ENCODE data around the gene HRH1. TPM values are rescaled to one million over a fixed set of nuclear protein-coding genes. Genes with fewer than 3 reads are reported as not detected.
A peak's percentile ranks its signal among the peaks of the same experiment; 100 is the strongest.

HRH1 gene
- total and polyA plus RNA-seq, 4 donors = 2.3 to 8.3 (median 4.6) TPM

- 37 to 40% methylated on average over 8 of the region's 8 CpGs for WGBS, 2 donors
- Histone ChIP-seq H3K36me3 (ENCODE audit: control insufficient read depth in 4 of 4, insufficient read depth in 4 of 4, low read length in 4 of 4) (peaks cover 0 to 2% (median 0%) of the 10 kb centered on the region in 4 donors), H3K4me1 (ENCODE audit: control insufficient read depth in 5 of 5, insufficient read depth in 5 of 5, low read length in 5 of 5) (peaks cover 0 to 5% (median 0%) of the 10 kb centered on the region in 5 donors), H3K27me3 (ENCODE audit: control insufficient read depth in 3 of 3, insufficient read depth in 3 of 3, low read length in 2 of 3) (no peaks in the 10 kb centered on the region), H3K27ac (ENCODE audit: low read depth in 1 of 2, low read length in 1 of 2) (no peak overlapping the region), H3K9me3 (ENCODE audit: control insufficient read depth in 4 of 4, insufficient read depth in 3 of 4, low read length in 3 of 4) (peaks cover 0 to 3% (median 0%) of the 10 kb centered on the region in 4 donors), H3K4me3 (no peak overlapping the region), H3K9ac (ENCODE audit: insufficient read depth in 1 of 2, low read length in 2 of 2) (no peak overlapping the region)
- ATAC-seq (ENCODE audit: insufficient read depth, low FRiP score) = peak; percentile 58
- TF ChIP-seq CTCF (IDR thresholded peaks at IDR 0.05; ENCODE audit: control extremely low read depth, extremely low read depth) = peak; percentile 37
- peak; percentile 13 to 46 (median 39) for DNase-seq
These were observed 82.5 kb downstream of the HRH1 start for GRCh38 chr3:11236588-11237461.

- no peak overlapping the region for H3K4me3 ChIP-seq
- H3K4me1 ChIP-seq (ENCODE audit: control insufficient read depth in 5 of 5, insufficient read depth in 5 of 5, low read length in 5 of 5) = peaks cover 0 to 5% (median 0%) of the 10 kb centered on the region in 5 donors
- peaks cover 0 to 3% (median 0%) of the 10 kb centered on the region in 4 donors for H3K9me3 ChIP-seq (ENCODE audit: control insufficient read depth in 4 of 4, insufficient read depth in 3 of 4, low read length in 3 of 4)
- no peaks in the 10 kb centered on the region for H3K27me3 ChIP-seq (ENCODE audit: control insufficient read depth in 3 of 3, insufficient read depth in 3 of 3, low read length in 2 of 3)
- DNase-seq (no peak), ATAC-seq (ENCODE audit: insufficient read depth, low FRiP score) (no peak)
- H3K27ac ChIP-seq (ENCODE audit: low read depth in 1 of 2, low read length in 1 of 2) = no peak overlapping the region
- WGBS, 2 donors = 77 to 84% methylated on average over 3 of the region's 3 CpGs
- H3K9ac ChIP-seq (ENCODE audit: insufficient read depth in 1 of 2, low read length in 2 of 2) = no peak overlapping the region
- peaks cover 0 to 2% (median 0%) of the 10 kb centered on the region in 4 donors for H3K36me3 ChIP-seq (ENCODE audit: control insufficient read depth in 4 of 4, insufficient read depth in 4 of 4, low read length in 4 of 4)
- TF ChIP-seq CTCF (IDR thresholded peaks at IDR 0.05; ENCODE audit: control extremely low read depth, extremely low read depth) = no peak
These were observed 83.8 kb downstream of the HRH1 start for GRCh38 chr3:11238060-11238459.

GRCh38 chr3:11238880-11239279 lies 84.6 kb downstream of the HRH1 start:
- H3K9ac ChIP-seq (ENCODE audit: insufficient read depth in 1 of 2, low read length in 2 of 2) = no peak overlapping the region

More at GRCh38 chr3:11238880-11239279, 84.6 kb downstream of the HRH1 start:
- no peak for TF ChIP-seq CTCF (IDR thresholded peaks at IDR 0.05; ENCODE audit: control extremely low read depth, extremely low read depth)
- Histone ChIP-seq H3K27ac (ENCODE audit: low read depth in 1 of 2, low read length in 1 of 2) (no peak overlapping the region), H3K27me3 (ENCODE audit: control insufficient read depth in 3 of 3, insufficient read depth in 3 of 3, low read length in 2 of 3) (no peaks in the 10 kb centered on the region), H3K4me3 (no peak overlapping the region), H3K9me3 (ENCODE audit: control insufficient read depth in 4 of 4, insufficient read depth in 3 of 4, low read length in 3 of 4) (peaks cover 0 to 3% (median 0%) of the 10 kb centered on the region in 4 donors), H3K4me1 (ENCODE audit: control insufficient read depth in 5 of 5, insufficient read depth in 5 of 5, low read length in 5 of 5) (peaks cover 0 to 5% (median 0%) of the 10 kb centered on the region in 5 donors), H3K36me3 (ENCODE audit: control insufficient read depth in 4 of 4, insufficient read depth in 4 of 4, low read length in 4 of 4) (peaks cover 0 to 2% (median 0%) of the 10 kb centered on the region in 4 donors)
- DNase-seq = no peak
- 77 to 81% methylated on average over 1 of the region's 1 CpG for WGBS, 2 donors
- no peak for ATAC-seq (ENCODE audit: insufficient read depth, low FRiP score)
